ENCODE data around the gene KRTAP9-9.

Gene KRTAP9-9

DNA sequence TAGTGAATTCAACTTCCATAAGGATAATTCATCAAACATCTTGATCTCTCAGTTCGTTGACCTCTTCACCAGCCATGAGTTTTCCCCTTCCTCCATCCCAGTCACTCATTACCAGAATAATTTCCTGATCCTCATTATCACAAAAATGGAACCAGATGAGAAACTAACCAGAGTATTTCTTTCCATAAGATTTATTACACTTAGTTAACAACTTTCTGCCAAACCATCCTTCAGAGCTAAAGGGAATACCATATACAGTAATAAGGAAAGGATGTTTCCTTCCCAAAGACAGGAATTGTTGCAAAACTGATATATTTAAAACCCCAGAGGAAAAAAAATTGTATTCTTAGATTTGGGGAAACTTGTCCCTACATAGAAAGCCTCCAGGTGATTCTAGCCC lies 38.8 kb downstream of the KRTAP9-9 start:
- Histone ChIP-seq H3K9ac (ENCODE audit: low read depth in 1 of 2, low read length in 2 of 2) (no peak overlapping the region), H3K9me3 (ENCODE audit: control insufficient read depth in 2 of 2, low read length in 2 of 2) (no peaks in the 10 kb centered on the region), H3K4me1 (ENCODE audit: control insufficient read depth in 2 of 2, insufficient read depth in 2 of 2, low read length in 2 of 2) (no peaks in the 10 kb centered on the region), H3K27me3 (ENCODE audit: control insufficient read depth in 2 of 2, insufficient read depth in 2 of 2, low read length in 2 of 2) (peaks cover 0 to 6% of the 10 kb centered on the region in 2 donors), H3K36me3 (ENCODE audit: control insufficient read depth in 2 of 2, insufficient read depth in 2 of 2, low read length in 2 of 2) (no peaks in the 10 kb centered on the region), H3K27ac (ENCODE audit: low read depth in 2 of 2, low read length in 2 of 2) (no peak overlapping the region), H3K4me3 (ENCODE audit: low read length in 2 of 2) (no peak overlapping the region)

DNA sequence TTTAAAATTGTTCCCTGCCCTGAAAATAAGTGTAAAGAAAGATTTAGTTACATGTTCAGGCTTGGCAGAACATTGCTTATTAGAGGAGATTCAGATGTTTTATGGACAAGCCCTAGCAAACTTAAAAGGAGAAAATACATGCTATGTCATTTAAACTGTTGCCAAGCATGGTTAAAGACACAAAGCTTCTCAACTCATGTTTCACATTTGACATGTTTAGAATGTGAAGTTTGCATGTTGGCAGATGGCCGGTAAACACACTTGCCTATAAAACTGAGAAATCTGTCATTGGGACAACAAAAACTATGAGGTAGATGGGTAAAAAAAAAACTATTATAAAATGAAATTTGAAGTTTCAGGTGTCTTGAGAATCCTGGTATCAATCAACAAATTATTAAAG lies 41.7 kb downstream of the KRTAP9-9 start:
- Histone ChIP-seq H3K27ac (ENCODE audit: low read depth in 2 of 2, low read length in 2 of 2) (no peak overlapping the region), H3K9ac (ENCODE audit: low read depth in 1 of 2, low read length in 2 of 2) (no peak overlapping the region), H3K4me1 (ENCODE audit: control insufficient read depth in 2 of 2, insufficient read depth in 2 of 2, low read length in 2 of 2) (no peaks in the 10 kb centered on the region), H3K4me3 (ENCODE audit: low read length in 2 of 2) (no peak overlapping the region), H3K36me3 (ENCODE audit: control insufficient read depth in 2 of 2, insufficient read depth in 2 of 2, low read length in 2 of 2) (no peaks in the 10 kb centered on the region), H3K9me3 (ENCODE audit: control insufficient read depth in 2 of 2, low read length in 2 of 2) (no peaks in the 10 kb centered on the region), H3K27me3 (ENCODE audit: control insufficient read depth in 2 of 2, insufficient read depth in 2 of 2, low read length in 2 of 2) (peaks cover 0 to 2% of the 10 kb centered on the region in 2 donors)

DNA sequence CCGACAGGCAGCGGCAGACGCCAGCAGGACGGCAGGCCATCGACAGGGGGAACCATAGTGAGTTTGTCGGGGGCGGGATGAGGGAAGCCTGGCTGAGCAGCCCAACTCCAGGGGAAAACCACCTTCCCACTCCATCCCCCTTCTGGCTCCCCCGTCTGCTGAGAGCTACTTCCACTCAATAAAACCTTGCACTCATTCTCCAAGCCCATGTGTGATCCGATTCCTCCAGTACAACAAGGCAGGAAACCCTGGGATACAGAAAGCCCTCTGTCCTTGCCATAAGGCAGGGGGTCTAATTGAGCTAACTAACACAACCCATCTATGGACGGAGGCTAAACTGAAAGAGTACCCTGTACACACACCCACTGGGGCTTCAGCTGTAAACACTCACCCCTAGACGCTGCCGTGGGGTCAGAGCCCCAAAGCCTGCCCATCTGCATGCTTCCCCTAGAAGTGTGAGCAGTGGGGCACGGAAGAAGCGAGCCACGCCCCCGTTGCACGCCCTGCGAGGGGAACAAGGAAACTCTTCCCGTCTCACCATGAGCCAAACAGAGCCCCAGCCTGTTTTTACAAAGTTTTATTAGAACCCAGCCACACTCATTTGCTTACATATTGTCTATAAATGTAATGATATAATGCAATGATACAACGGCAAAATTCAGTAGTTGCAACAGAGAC lies 43.4 kb downstream of the KRTAP9-9 start:
- peaks cover 0 to 2% of the 10 kb centered on the region in 2 donors for H3K27me3 ChIP-seq (ENCODE audit: control insufficient read depth in 2 of 2, insufficient read depth in 2 of 2, low read length in 2 of 2)
- no peaks in the 10 kb centered on the region for H3K36me3 ChIP-seq (ENCODE audit: control insufficient read depth in 2 of 2, insufficient read depth in 2 of 2, low read length in 2 of 2)
- no peak overlapping the region for H3K27ac ChIP-seq (ENCODE audit: low read depth in 2 of 2, low read length in 2 of 2)
- H3K4me3 ChIP-seq (ENCODE audit: low read length in 2 of 2) = no peak overlapping the region
- no peaks in the 10 kb centered on the region for H3K4me1 ChIP-seq (ENCODE audit: control insufficient read depth in 2 of 2, insufficient read depth in 2 of 2, low read length in 2 of 2)
- no peaks in the 10 kb centered on the region for H3K9me3 ChIP-seq (ENCODE audit: control insufficient read depth in 2 of 2, low read length in 2 of 2)
- H3K9ac ChIP-seq (ENCODE audit: low read depth in 1 of 2, low read length in 2 of 2) = no peak overlapping the region

DNA sequence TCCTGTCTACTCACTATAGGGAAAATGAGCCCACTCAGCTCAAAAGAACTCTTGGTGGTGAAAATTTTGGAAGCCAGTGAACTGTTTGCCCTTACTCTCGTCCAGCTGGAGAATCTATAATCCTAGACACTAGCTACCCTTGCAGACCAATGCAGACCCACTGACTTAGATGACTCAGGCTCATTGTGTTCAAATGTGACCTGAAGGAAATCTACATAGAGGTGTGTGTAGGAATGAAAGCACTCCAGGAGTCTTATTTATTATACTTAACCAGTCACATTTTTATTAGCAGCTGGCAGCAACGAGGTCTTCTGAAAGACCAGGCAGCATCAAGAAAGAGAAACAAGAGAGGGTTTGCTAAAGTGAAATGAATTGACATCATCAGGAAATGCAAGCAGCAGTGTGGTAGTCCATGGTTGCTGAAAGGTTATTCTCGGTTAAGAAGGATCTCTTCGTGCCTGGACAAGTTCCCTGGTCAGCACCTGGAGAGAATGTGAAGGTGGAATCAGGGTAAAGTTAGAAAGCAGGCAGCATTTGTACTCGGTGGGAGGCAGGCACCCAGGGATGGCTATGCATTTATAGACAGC lies 46.1 kb downstream of the KRTAP9-9 start:
- no peak overlapping the region for H3K4me3 ChIP-seq (ENCODE audit: low read length in 2 of 2)
- H3K27ac ChIP-seq (ENCODE audit: low read depth in 2 of 2, low read length in 2 of 2) = no peak overlapping the region
- H3K4me1 ChIP-seq (ENCODE audit: control insufficient read depth in 2 of 2, insufficient read depth in 2 of 2, low read length in 2 of 2) = no peaks in the 10 kb centered on the region
- H3K9ac ChIP-seq (ENCODE audit: low read depth in 1 of 2, low read length in 2 of 2) = no peak overlapping the region
- no peaks in the 10 kb centered on the region for H3K9me3 ChIP-seq (ENCODE audit: control insufficient read depth in 2 of 2, low read length in 2 of 2)
- H3K27me3 ChIP-seq (ENCODE audit: control insufficient read depth in 2 of 2, insufficient read depth in 2 of 2, low read length in 2 of 2) = no peaks in the 10 kb centered on the region
- H3K36me3 ChIP-seq (ENCODE audit: control insufficient read depth in 2 of 2, insufficient read depth in 2 of 2, low read length in 2 of 2) = no peaks in the 10 kb centered on the region

DNA sequence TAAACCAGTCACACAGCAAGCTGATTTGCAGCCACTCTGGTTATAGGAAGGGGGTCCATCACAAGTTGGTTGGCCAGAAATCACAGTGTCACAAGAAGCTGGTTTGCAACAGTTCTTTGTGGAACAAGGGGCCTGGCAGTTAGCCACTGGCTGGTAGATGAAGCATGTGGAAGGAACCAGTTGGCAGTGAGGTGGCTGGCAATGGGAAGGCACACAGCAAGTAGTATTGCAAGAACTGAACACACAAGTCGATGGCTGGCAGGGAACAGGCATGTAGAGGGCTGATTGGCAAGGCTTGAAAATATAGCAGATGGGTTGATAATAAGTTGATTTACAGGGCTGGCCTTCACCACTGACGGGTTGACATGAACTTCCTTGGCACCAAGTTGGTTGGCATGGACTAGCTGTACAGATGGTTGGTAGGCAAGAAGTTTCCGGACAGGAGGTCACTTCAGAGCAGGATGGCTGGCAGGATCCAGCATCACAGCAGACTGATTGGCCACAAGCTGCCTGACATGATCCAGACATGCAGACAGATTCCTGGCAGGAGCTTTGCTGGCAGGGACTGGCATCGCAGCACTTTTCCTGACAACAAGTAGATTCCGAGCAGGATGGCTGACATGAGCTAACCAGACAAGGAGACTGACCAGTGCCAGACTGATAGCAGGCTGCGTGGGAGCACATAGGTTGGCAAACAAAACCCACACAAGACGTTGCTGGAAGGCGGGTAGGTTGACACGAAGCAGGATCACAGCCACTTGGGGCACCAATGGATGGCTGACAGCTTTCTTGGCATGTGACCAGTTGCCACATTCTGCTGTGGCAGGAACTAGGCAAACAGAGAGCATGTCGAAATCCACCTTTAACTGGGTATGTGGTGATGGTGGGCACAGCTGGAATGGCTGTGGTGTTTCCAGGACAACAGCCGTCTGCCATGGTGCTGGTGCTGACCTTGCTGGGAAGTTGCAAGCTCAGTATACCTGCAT lies 47.0 kb downstream of the KRTAP9-9 start, which contains the start of gene KRTAP29-1:
Gene KRTAP29-1 (minus strand): TSS at position 936 of the 986 bp plus-strand sequence. CDS start 0 bp downstream, at position 936.
- Histone ChIP-seq H3K36me3 (ENCODE audit: control insufficient read depth in 2 of 2, insufficient read depth in 2 of 2, low read length in 2 of 2) (no peaks in the 10 kb centered on the region), H3K4me1 (ENCODE audit: control insufficient read depth in 2 of 2, insufficient read depth in 2 of 2, low read length in 2 of 2) (no peaks in the 10 kb centered on the region), H3K4me3 (ENCODE audit: low read length in 2 of 2) (no peak within 1 kb of the TSS), H3K9ac (ENCODE audit: low read depth in 1 of 2, low read length in 2 of 2) (no peak within 1 kb of the TSS), H3K27me3 (ENCODE audit: control insufficient read depth in 2 of 2, insufficient read depth in 2 of 2, low read length in 2 of 2) (no peaks in the 10 kb centered on the region), H3K9me3 (ENCODE audit: control insufficient read depth in 2 of 2, low read length in 2 of 2) (no peaks in the 10 kb centered on the region), H3K27ac (ENCODE audit: low read depth in 2 of 2, low read length in 2 of 2) (no peak within 1 kb of the TSS)

DNA sequence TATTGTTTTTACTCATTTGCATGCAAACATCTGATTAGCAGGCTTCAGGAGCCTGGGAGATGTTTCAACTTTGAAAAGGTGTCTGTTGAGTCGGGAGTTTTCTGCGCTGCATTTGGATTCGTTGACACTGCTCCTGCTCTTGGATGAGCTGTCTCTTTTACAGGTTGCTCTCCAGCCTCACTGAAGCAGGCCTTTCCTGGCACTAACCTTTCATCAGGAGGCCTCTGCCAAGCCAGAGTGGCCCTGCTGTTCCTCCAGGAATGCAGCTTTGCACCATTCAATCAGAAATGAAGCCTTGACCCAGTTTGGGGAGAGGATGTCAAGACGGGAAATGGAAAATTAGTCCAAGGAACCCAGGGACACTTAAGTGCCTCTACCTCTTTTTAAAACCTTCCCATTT lies 47.8 kb downstream of the KRTAP9-9 start:
- H3K27me3 ChIP-seq (ENCODE audit: control insufficient read depth in 2 of 2, insufficient read depth in 2 of 2, low read length in 2 of 2) = peaks cover 0 to under 1% of the 10 kb centered on the region in 2 donors
- no peak overlapping the region for H3K4me3 ChIP-seq (ENCODE audit: low read length in 2 of 2)
- H3K4me1 ChIP-seq (ENCODE audit: control insufficient read depth in 2 of 2, insufficient read depth in 2 of 2, low read length in 2 of 2) = no peaks in the 10 kb centered on the region
- H3K27ac ChIP-seq (ENCODE audit: low read depth in 2 of 2, low read length in 2 of 2) = no peak overlapping the region
- H3K9me3 ChIP-seq (ENCODE audit: control insufficient read depth in 2 of 2, low read length in 2 of 2) = no peaks in the 10 kb centered on the region
- no peaks in the 10 kb centered on the region for H3K36me3 ChIP-seq (ENCODE audit: control insufficient read depth in 2 of 2, insufficient read depth in 2 of 2, low read length in 2 of 2)
- no peak overlapping the region for H3K9ac ChIP-seq (ENCODE audit: low read depth in 1 of 2, low read length in 2 of 2)

DNA sequence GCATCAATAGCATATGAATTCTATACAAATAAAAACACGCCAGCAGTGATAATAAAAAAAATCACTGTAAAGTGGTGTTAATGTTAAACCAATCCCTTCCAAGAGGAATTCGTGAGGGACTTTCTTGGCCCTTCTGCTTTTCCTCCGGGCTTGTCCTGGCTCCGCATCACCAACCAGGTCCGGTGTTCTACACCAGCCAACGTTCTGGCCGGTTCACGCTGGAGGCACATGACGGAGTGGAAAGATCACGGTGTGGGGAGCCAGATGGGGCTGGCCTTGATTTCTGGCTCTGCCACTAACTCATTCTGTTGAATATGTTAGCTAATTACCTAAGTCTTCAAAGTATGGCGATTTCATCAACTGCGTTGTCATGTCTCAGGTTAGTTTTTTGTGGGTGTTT lies 48.9 kb downstream of the KRTAP9-9 start:
- H3K9ac ChIP-seq (ENCODE audit: low read depth in 1 of 2, low read length in 2 of 2) = no peak overlapping the region
- no peaks in the 10 kb centered on the region for H3K9me3 ChIP-seq (ENCODE audit: control insufficient read depth in 2 of 2, low read length in 2 of 2)
- H3K4me1 ChIP-seq (ENCODE audit: control insufficient read depth in 2 of 2, insufficient read depth in 2 of 2, low read length in 2 of 2) = peaks cover 0 to 8% of the 10 kb centered on the region in 2 donors
- no peak overlapping the region for H3K27ac ChIP-seq (ENCODE audit: low read depth in 2 of 2, low read length in 2 of 2)
- peaks cover 0 to 4% of the 10 kb centered on the region in 2 donors for H3K27me3 ChIP-seq (ENCODE audit: control insufficient read depth in 2 of 2, insufficient read depth in 2 of 2, low read length in 2 of 2)
- no peaks in the 10 kb centered on the region for H3K36me3 ChIP-seq (ENCODE audit: control insufficient read depth in 2 of 2, insufficient read depth in 2 of 2, low read length in 2 of 2)
- H3K4me3 ChIP-seq (ENCODE audit: low read length in 2 of 2) = no peak overlapping the region

Data from mucosa of rectum (tissue), 2 donors.